Measurements from ENCODE around the gene FCN2.

DNA sequence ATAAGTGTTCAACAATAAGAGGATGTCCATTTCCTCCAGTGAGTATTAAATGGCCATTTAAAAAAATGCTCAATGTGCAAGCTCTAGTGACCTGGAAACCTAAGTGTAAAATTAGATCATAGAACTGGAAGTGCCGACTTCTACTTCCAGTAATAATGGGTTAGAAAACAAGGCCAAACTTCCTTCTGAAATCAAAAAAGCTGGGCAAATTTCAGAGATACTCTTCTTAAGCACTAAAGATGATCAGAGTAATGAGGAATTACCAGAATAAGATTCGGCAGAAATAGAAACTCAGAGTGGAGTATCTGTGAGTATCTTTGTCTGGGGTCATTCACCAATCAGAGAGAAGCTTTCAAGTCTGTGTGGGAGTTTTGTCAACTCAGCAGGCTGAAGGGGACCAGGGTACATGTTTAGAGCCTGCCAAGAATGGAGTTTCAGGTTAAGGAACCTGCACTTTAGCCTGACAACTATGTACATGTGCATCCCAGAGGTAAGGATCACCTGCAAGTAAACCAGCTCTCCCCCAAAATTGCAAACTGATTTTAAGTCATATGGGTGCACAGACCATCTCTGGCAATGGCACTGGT lies 17.1 kb downstream of the FCN2 start:
- TF ChIP-seq POLR2A (IDR thresholded peaks at IDR 0.05; ENCODE audit: low read length) (no peak), GATA1 (IDR thresholded peaks at IDR 0.05; ENCODE audit: low read depth, low read length) (no peak)
